NCI-H1417 (cell line): Measurements from ENCODE around the gene EFCAB11.

ENCODE experiments used
- DNase-seq, 3 experiments: peaks; one replicate each; lab custom pipeline; 2025; lab: John Stamatoyannopoulos, UW

EFCAB11 gene, protein sequence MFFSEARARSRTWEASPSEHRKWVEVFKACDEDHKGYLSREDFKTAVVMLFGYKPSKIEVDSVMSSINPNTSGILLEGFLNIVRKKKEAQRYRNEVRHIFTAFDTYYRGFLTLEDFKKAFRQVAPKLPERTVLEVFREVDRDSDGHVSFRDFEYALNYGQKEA

DNA sequence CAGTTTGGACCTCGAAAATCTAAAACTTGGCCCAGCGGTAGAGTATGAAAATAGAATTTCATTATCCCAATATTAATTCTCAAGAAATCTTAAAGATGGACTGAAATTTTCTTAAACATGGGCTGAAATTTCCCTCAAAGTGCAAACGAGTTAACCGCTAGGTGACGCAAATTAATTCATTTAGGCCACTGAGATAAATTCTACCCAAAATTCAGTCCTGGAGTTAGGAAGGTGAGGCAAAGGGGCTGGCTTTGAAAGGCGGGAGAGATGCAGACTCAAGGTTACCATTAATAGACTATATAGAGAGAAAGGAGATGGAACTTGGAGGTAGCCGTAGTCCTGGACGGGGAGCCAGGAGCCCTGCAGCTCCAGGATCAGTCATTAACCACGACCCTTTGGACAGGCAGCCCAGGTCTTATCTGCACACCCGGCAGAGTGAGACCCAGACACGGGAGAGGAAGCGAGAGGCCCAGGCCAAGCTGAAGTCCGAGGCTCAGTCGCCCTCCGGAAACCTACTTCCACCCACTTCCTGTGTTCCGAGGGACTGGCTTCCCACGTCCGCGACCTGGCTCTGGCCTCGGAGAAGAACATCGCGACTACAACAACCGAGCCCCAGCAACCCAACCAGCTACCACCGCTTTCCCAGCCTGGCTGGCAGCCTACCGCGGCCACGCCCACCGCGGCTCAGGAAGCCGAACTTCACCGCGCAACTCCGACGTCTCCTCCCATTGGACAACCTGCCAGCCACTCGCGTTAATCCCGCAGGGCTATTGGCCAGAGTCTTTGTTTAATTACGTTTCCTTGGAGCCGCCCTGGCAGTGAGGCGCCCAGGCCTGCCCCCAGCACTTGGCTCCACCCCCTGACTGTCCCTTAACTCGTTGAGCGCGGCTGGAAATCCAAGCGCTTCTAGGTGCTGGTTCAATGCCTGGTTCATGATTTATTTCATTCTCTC, at the start of gene EFCAB11:
Gene EFCAB11, minus strand, starts transcription at position 661 of the 952 bp plus-strand sequence. Its CDS starts 70 bp downstream, at position 591.
- peak; percentile 98 to 100 (median 99) for DNase-seq

DNA sequence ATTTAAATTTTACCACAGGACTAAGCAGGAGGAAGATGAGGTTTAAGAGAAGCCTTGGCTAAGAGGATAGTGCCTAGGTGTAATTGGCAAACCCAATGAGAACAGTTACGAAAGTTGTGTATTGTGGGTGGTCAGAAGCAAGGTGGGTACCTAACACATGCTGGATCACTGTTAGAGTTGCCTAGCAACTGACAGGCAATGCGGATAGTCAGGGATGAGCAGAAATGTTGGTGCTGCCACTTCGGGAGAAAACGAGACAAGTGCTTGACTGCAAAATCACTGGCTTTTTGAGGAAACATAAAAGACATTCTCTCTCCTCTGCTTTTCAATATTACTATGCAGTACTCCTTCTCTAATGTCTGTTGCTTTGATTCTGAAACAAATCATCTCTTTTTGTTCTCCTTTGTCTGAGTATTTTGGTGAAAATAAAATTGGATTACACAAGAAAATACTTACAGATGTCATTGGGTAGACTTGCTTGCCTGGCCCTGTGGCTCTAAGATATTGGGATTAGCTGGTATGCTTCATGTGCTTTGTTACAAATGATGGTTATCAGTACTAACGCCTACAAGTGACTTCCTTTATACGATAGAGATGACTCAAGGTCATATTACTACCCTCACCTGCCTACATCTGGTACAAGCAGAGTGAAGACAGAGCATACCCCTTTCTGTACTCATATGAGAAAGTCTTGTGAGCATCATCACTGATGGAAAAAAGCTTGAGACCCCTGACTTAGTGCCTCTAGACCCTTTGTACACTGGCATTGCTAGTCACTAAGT, 49.2 kb upstream of the EFCAB11 start:
- no peak for DNase-seq

DNA sequence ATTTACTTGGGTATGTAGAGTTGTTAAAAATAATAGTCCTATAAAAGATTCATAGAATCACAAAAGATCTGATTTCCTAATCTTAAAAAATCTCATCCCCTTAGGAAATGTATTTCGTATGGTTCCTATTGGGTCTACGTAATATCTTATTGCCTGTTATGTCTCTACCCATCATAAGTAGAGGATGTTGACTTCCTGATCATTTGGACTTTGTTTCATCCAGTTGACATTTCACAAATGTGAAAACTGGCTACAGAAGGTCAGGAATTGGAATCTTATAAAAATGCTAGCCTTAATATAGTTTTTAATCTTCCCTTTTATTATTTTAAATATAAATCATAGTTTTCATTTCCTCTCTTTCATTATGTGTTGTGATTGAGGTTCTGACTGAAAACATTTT, 46.4 kb upstream of the EFCAB11 start:
- no peak for DNase-seq

DNA sequence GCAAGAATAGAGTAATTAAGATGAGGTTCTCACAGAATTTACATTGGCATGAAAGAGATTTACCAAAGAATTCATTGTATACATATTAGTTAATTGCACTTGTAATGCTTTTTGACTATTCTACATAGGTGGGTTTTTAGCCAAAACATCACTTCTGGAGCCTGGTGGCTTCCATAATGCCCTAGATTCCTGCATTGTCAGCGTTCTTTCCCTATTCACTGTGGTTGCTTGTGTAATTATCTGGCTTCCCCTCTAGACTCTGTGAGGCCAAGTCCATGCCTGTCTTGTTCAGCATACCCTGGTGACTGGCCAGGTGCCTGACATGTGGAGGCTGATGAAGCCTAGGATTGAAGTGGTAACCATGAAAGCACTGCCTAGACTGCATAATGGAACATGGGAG, 42.4 kb upstream of the EFCAB11 start:
- DNase-seq, result no peak

DNA sequence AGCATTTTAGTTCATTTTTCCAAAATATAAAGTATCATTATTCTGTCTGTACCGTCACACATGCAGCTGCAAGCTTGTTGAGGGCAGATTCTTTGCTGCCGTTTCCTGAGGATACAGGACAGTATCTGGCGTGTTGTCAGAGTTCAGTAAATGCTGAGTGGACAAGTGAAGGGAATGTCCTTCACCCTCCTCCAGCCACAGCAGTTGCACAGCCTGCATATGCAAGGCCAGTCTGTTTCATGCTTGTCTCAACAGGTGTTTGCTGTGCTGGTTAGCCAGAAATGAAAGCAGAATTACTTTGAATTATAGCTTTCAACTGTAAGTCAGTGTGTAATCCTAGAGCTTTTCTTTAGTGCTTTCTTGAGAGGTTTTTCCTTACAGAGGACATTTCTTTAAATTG, 37.7 kb upstream of the EFCAB11 start:
- no peak for DNase-seq

DNA sequence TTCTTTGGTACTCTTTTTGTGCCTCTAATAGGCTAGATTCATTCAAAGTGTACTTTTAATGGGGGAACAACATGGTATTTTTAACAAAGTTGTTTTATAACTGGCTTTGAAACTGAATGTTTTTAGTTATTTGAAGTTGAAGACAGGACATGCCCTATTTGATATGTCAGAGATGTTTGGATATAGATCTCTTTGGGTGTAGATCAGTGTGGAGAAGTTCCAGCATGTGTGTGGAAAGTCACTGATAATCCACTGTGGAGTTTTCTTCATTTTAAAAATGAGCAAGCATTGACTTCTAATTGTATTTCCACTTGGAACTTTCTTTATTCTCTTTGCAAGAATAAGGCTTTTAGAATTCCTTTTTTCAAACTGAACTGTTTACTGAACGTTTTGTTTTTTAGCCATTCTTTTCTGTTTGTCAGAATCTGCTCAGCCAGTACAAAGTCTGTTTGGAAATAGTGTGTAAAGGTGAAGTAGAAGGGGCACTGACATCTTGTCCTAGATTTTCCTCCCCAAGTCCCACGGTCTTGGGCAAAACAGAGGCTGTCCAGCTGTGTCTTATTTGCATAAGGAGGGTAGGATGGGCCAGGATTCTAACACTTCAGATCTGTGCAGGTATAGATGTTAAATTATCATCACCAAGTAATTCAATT, 36.2 kb upstream of the EFCAB11 start:
- no peak for DNase-seq

DNA sequence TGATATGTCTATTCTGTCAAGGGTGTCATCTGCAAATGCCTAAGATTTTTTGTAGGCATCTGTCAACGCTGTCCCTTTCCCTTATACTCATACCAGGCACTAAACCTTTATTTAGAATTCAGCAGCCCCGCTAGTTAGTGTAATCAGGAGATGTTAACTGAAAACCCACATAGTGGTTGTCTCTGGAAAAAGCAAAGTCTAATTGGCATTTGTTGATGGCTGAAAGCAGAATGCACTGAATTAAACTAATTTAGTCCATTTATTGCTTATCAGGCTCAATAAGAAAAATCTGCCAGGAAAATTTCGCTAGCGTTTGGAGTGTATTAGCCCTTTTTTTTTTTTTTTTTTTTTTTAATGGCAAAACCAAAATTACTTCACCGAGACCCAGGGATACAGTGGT, 35.7 kb upstream of the EFCAB11 start:
- no peak for DNase-seq

DNA sequence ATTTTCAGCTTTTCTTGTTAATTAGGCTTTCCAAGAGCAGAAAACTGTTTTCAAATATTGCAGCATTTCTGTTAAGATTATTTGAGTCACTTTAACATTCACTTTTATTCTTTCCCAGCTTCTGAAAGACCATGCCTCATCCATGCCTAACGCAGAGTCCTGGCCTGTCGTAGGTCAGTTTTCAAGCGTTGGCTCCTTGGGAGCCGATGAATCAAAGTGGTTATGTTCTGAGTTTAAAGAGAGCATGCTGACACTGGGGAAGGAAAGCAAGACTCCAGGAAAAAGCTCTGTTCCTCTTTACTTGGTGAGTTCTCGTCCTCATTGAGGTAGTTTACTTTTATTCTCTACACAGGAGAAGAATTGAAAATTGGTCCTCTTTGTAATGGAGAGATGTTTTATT, 34.3 kb upstream of the EFCAB11 start:
- DNase-seq, result no peak

DNA sequence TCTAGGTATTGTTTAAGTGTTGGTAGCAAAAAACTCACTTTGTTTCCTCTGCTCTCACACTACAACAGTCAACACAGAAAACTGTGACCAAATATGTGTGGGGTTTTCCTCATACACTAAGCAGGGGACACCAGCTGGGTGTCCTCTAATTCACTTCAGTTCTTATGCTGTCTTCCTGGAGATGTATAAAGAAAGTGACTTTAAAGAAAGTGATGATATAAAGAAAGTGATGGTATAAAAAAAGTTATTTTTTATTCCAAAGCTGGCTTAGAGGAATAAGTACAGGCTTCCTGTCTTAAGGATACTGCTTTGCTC, 32.6 kb upstream of the EFCAB11 start:
- DNase-seq, result no peak

DNA sequence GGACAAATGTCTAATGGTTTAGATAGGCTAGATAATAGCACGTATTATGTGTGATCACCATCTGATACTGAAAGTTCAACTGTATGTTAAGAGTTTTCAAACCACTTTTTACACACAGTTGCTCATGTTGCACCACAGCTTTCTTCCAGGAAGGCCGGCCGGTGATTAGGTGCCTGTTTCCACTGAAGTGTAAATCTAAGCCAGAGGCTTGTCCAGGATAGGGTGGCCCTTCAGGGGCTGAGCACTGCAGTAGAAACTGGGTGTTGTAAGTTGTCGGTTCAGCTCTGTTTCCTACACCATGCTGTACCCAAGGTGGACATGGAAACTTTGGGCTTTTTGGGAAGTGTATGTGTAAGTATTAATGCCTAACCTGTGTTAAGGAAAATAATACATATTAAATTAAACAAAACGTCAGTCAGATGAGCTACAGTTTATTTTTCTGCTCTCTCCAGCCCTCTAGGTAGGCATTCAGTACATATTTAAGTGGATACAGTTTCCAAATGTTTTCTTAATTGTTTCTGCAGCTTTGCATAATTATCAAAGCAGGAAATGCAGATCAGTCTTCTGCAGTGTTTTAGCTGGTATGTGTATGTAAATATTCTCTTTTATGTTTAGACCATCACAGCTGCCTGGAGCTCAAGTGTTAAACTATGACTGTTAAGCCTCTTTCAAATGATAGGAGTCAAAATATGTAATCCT, 32.1 kb upstream of the EFCAB11 start:
- DNase-seq, result no peak

DNA sequence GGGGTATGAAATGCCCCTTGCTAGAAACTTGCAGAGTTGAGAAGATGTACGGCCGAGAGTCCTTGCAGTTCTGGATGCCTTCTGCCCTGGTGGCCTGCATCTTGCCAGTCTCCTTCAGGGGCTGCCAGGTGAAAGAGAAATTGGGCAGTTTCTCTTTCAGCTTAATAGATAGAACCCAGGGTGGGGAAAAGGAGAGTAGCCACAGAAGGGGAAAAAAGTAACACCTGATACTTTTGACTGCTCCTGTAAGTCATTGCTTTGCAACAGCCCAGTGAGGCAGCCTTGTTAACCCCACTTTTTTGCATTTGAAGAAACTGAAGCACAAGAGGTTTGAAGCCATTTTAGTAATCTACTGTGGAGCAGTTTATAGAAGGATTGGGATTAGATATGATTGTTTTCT, 28.8 kb upstream of the EFCAB11 start:
- no peak for DNase-seq

DNA sequence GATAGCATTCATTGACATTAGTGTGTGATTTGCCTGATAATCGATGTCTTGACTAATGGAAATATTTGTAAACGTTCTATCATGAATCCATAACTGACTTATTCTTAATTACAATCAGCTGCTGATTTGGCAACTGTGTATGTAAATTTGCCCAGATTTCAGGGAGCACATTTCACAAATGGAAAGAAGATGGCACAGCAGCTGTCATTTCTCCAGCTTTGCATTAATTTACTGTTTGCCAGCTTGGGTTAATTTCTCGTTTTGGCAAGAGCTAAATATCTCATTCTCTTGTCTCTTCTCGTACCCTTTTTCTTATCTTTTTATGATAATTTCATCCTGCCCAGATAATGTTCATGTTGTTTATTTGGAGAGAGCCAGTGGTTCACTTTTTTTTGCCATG, 24.1 kb upstream of the EFCAB11 start:
- DNase-seq, result no peak

DNA sequence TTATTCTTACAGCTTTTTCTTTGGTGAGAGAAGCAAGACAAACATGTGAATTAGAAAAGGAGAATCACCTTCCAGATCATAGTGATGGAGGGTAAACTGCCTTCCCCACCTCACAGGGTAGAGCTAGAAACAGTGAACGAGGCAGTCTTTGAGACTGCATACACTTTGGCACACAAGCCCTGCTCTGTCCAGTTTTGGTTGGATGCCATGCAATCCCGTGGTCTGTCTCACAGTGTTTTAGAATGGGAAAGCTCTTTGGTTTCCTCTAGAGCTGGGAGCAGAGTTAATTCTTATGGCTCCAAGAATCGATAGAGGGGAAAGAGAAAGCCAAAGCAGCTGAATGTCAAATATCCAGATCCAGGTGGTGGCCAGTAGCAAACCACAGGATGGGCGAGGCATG, 23.1 kb upstream of the EFCAB11 start:
- DNase-seq, result no peak

DNA sequence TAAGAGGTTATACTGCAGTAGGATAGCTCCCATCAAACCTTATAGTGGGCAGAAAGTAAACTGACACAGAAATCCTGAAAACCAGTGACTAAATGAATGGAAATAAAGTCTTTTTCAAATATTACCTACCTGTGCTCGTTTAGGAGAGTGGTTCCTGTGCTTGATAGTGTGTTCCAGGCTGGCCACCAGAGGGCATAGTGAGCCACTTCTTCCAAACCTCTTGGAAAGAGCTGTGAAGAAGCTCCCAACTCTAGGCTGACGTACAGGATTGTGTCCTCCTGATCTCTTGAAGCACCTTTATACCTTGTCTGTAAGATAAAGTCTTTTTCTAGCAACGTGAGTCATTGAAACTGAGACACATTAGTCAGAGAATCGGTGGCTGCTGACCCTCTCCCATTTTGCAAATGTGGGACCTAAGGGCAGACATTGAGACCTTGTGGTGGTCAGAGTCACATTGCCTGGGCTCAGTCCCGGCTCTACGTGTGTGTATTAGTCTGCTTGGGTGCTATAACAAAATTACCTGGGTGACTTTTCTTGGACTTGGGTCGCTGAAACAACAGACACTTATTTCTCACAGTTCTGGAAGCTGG, 18.8 kb upstream of the EFCAB11 start:
- peak; percentile 35 to 81 (median 64) for DNase-seq

DNA sequence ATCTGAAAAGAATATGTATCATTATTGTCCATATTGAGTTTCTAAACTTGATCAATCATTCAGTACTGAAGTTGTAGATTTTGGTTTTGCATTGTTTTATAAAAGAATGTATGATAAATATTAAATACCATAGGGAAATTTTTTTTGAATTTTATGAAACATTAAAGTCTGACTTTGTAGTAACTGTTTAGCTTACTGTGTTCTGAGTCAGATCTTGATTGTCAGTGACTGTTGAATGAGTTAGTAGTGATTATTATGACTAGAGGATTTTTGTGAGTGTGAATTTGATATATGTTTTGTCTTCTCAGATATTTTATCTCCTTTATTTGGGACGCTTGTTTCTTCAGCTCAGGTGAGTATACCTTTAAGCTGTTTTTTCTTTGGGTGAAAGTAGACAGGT, 11.3 kb upstream of the EFCAB11 start:
- DNase-seq, result no peak

DNA sequence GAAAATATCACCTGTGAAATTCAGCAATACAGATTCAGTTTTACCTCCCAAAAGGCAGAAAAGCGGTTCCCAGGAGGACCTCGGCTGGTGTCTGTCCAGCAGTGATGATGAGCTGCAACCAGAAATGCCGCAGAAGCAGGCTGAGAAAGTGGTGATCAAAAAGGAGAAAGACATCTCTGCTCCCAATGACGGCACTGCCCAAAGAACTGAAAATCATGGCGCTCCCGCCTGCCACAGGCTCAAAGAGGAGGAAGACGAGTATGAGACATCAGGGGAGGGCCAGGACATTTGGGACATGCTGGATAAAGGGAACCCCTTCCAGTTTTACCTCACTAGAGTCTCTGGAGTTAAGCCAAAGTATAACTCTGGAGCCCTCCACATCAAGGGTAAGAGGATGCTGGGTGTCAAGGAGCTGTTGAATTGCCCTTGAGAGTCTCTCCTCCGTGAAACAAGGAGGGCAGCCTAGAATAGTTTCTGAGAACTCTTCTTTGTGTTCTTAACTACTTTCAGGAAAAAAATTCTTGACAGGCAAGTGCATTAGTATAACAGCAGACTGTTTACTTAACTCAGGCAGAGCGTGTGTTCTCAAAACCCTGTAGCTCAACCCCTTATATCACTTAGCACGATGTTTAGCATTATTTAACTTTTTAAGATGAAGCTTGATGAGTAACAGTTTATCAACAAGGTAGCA, 8.9 kb upstream of the EFCAB11 start:
- no peak for DNase-seq

DNA sequence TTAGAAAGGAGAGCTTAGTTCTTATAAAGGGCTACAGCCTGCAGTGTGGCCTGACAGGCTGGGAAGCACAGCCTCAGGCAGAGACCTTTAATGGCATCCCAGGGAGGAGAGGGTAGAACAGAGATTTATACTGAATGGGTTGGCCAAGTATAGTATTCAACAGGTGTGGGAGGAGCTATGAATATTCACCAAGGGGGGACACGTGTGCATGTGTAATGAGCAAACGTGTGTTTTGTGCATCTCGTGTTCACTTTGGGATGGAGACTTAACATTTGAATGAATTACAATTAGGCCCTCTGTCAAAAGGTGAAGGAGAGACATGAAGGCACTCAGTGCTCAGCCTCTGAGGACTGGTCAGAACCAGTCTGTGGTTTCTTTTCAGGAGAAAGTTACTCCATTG, 6.4 kb upstream of the EFCAB11 start:
- DNase-seq, result no peak

DNA sequence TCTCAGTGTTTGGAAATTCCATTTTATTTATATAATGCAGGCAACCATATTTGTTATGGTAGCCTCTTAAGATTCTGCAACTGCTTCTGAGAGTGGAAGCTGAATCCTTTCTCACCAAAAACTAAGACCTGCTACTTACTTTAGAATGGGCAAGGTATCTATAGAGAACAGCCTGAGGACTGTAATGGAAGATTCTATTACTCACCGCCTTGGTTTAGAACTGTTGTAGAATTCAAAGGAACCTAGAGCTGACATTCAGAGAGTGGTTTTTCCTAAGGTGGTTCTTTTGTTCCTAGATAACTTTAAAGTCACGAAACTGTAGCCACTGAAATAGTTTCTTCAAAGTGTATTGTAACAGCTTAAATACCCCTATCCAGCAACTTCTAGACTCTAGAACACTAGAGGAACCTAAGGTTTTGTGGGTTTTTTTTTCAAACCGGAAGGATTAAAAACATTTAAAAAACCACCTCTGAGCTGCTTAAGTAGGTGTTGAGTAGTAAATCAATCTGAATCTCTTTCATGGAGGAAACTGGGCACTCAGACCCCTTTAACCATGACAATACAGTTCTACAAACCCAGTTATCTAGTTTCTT, 5.4 kb upstream of the EFCAB11 start:
- DNase-seq, result no peak

DNA sequence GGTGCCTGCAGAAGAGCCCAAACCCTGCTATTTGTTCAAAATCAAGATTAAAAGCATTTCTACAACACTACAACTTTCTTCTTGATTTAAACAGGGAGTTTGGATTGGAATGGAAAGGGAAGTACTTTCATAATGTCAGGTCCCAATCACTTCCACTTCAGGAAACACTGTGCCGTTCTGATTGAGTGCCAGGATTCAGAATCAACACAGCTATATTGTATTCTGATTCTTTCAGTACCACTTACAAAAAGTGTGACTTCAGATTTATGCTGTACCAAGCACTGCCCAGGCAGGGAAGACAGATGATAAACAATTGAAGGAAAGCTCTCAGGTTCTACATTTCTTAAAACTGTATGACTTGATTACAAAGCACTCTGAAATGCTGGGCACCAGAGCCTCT, 4.4 kb upstream of the EFCAB11 start:
- no peak for DNase-seq

DNA sequence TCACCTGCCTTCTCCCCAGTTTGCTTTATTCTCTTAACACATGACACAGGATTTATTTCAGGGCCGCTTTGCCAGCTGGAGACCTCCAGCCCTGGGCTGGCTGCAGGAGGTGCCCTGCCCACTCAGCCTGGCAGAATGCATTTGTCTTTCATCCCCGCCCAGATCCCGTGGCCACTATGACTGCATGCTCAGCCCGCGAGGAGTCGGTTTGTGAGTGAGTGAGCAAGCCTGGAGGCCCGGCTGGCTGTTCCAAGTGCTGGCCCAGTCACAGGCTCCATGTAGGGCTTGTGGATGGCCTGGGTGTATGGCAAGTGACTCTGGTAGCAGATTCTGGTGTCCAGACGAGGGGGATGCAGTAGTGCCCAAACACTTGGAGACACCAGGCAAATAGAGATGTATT, 3.3 kb upstream of the EFCAB11 start:
- DNase-seq, result no peak
